Right cardiac atrium (tissue), 5 donors: ENCODE results near the gene MYO5A. TPM values are rescaled to one million over a fixed set of nuclear protein-coding genes. Genes with fewer than 3 reads are reported as not detected.

Experiments used
- ATAC-seq, 2 donors: fragments of 200-7000 bp; cut with Tn5 transposase; one replicate each; pipeline versions ENCODE4 v1.8.0 to v1.9.1; 2020; ENCODE audit warnings: moderate library complexity in 2 of 2, mild to moderate bottlenecking in 1 of 2
- DNase-seq, 3 donors: peaks; one replicate each; pipeline ENCODE4 v3.0.0-alpha.2; 2020
- H3K27ac ChIP-seq: one replicate; pipeline ENCODE4 v1.5.1; 2013; ENCODE audit warnings: mild to moderate bottlenecking, low read length, control low read depth, moderate library complexity
- H3K27me3 ChIP-seq: one replicate; pipeline ENCODE4 v1.6.1; 2013; ENCODE audit not compliant: control insufficient read depth, insufficient read depth
- H3K4me1 ChIP-seq: one replicate; pipeline ENCODE4 v1.6.1; 2013; ENCODE audit warnings: low read length; ENCODE audit not compliant: control insufficient read depth, insufficient read depth
- H3K4me3 ChIP-seq: one replicate; pipeline ENCODE4 v1.5.1; 2013; ENCODE audit warnings: low read length, control low read depth
- H3K9me3 ChIP-seq: one replicate; pipeline ENCODE4 v1.6.1; 2013; ENCODE audit warnings: low read length; ENCODE audit not compliant: control insufficient read depth
- WGBS: extraction: QIAGEN DNeasy Blood & Tissue Kit; methylation state at CpG from one replicate; pipeline ENCODE4 v1.1.7; 2013; 5-methylcytosine and 5-hydroxymethylcytosine counted together
- intact Hi-C, 4 donors: fragments of 100-400 bp; cut with DNase I; formaldehyde crosslinking; loops; one replicate each; pipeline versions ENCODE4 v1.11.0 to v1.14.0; 2022 to 2023
- polyA plus RNA-seq: library from polyadenylated mRNA; stranded (reverse); fragments of 200-250 nt; gene quantifications from one replicate; pipeline ENCODE4 v1.2.3, GENCODE V29; 2013
- total RNA-seq, 4 donors: library from RNA; stranded (reverse); fragmentation: NEBNext Ultra II Directional; extraction: Animal tissue kit (Norgen Biotek cat#: 25700); gene quantifications; one replicate each; pipeline ENCODE4 v1.2.1, GENCODE V29; 2021
- donor health status: healthy with polysubstance abuse.
- donor health status: DM: no; HTN: yes; CAD: no.
- donor health status: DM: no; HTN: no; CAD: no.
- donor health status: DM: no; HTN: yes; CAD: no; lungs with severe emphysema.
- donor health status: DM: yes; HTN: yes; CAD: no.

The MYO5A gene
- total and polyA plus RNA-seq, 5 donors, result 4.1 to 17.7 (median 11.0) TPM

GRCh38 chr15:52537459-52537858 lies 8.8 kb upstream of the MYO5A start:
- WGBS, result 93% methylated on average over 8 of the region's 8 CpGs
- DNase-seq (no peak), ATAC-seq (no peak)
- intact Hi-C loops, result no loop called here
- no peaks in the 10 kb centered on the region for H3K27me3 ChIP-seq
- H3K27ac ChIP-seq, result no peak overlapping the region
- no peaks in the 10 kb centered on the region for H3K9me3 ChIP-seq
- no peaks in the 10 kb centered on the region for H3K4me1 ChIP-seq
- H3K4me3 ChIP-seq, result no peak overlapping the region

GRCh38 chr15:52532427-52532826 lies 3.7 kb upstream of the MYO5A start:
- no peaks in the 10 kb centered on the region for H3K4me1 ChIP-seq
- H3K27ac ChIP-seq, result no peak overlapping the region
- H3K9me3 ChIP-seq, result no peaks in the 10 kb centered on the region
- DNase-seq (no peak), ATAC-seq (no peak)
- intact Hi-C loops, result no loop called here
- WGBS, result 54% methylated on average over 2 of the region's 2 CpGs
- H3K4me3 ChIP-seq, result no peak overlapping the region
- H3K27me3 ChIP-seq, result no peaks in the 10 kb centered on the region

- H3K4me3 ChIP-seq, result peak overlapping the region; percentile 85
- H3K9me3 ChIP-seq, result no peaks in the 10 kb centered on the region
- DNase-seq (no peak), ATAC-seq (no peak)
- no peak overlapping the region for H3K27ac ChIP-seq
- 38% methylated on average over 11 of the region's 11 CpGs for WGBS
- intact Hi-C loops, result no loop called here
- H3K4me1 ChIP-seq, result no peaks in the 10 kb centered on the region
- no peaks in the 10 kb centered on the region for H3K27me3 ChIP-seq
Measured at GRCh38 chr15:52529940-52530339, 1.3 kb upstream of the MYO5A start.

- no peaks in the 10 kb centered on the region for H3K27me3 ChIP-seq
- ATAC-seq (no peak), DNase-seq (no peak)
- H3K27ac ChIP-seq, result peak overlapping the region; percentile 81
- no peaks in the 10 kb centered on the region for H3K4me1 ChIP-seq
- H3K9me3 ChIP-seq, result no peaks in the 10 kb centered on the region
- 2% methylated on average over 28 of the region's 28 CpGs for WGBS
- intact Hi-C loops, result no loop called here
- H3K4me3 ChIP-seq, result peak overlapping the region; percentile 85
Measured at GRCh38 chr15:52529341-52529924, 753 bp upstream of the MYO5A start.

DNA sequence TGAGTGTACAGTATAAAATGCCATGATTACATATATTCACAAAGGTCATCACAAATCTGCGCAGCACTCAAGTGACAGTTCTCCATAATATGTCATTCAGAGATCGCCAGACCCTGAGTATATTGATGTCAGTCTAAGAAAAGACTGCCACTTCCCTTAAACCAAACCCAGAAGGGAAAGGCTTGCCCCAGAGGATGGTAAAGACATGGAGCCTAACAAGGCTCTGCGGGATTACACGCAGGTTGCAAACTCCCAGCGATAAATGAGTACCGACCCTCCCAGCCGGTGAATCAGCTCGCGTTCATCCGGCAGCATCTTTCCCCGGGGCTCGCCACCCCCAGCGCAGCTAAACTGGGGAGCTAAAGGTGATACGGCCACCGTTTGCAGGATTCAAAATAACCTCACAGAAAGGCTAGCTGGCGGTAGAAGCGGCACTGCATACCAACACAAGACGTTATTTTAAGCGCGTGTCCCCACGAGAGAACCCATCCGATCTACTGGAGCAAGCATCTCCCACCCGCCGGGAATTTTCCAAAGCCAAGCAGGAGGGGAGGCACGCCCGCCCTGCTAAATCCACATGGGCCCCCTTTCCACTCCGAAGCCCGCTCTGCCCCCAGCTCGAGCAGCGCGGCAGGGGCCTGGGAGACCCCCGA lies 643 bp downstream of the MYO5A start:
- Histone ChIP-seq H3K4me1 (peaks cover 3% of the 10 kb centered on the region), H3K9me3 (no peaks in the 10 kb centered on the region), H3K4me3 (peak overlapping the region; percentile 85), H3K27ac (peak overlapping the region; percentile 13), H3K27me3 (no peaks in the 10 kb centered on the region)
- intact Hi-C loops, result no loop called here
- DNase-seq (peak in 1 of 3 donors; percentile 56), ATAC-seq (peak; percentile 18 to 46)
- 4% methylated on average over 32 of the region's 32 CpGs for WGBS

GRCh38 chr15:52527196-52527910 lies 1.3 kb downstream of the MYO5A start:
- 85% methylated on average over 7 of the region's 7 CpGs for WGBS
- H3K4me3 ChIP-seq, result peak overlapping the region; percentile 85
- no peak for ATAC-seq
- peaks cover 5% of the 10 kb centered on the region for H3K4me1 ChIP-seq
- no peaks in the 10 kb centered on the region for H3K27me3 ChIP-seq
- intact Hi-C loops, result no loop called here
- no peak overlapping the region for H3K27ac ChIP-seq
- no peaks in the 10 kb centered on the region for H3K9me3 ChIP-seq
- no peak for DNase-seq

- intact Hi-C loops, result no loop called here
- no peaks in the 10 kb centered on the region for H3K27me3 ChIP-seq
- H3K4me1 ChIP-seq, result peaks cover 9% of the 10 kb centered on the region
- no peak overlapping the region for H3K27ac ChIP-seq
- H3K4me3 ChIP-seq, result no peak overlapping the region
- 94% methylated on average over 4 of the region's 4 CpGs for WGBS
- ATAC-seq (no peak), DNase-seq (no peak)
- H3K9me3 ChIP-seq, result no peaks in the 10 kb centered on the region
Measured at GRCh38 chr15:52524223-52525136, 4.2 kb downstream of the MYO5A start.

DNA sequence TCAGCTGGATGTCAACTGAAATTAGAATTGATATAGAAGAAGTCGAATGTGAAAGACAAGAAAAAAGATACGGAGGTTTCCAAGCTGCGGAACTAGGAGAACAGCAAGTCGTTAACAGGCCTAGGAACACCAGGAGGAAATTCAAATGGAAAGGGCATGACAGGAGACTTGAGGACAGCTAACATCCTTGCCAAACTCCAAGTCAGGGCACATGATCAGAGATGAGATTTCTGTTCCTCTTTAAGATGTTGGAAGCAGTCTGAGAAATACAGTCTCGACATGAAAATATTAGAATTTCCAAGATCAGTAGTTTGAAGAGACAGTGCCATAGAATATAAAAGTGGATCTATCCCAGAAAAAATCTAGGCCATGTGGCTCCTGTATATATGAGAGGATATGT lies 5.0 kb downstream of the MYO5A start:
- Histone ChIP-seq H3K27ac (no peak overlapping the region), H3K4me1 (peaks cover 9% of the 10 kb centered on the region), H3K27me3 (no peaks in the 10 kb centered on the region), H3K9me3 (no peaks in the 10 kb centered on the region), H3K4me3 (no peak overlapping the region)
- WGBS, result 44% methylated on average over 5 of the region's 5 CpGs
- intact Hi-C loops, result no loop called here
- no peak for ATAC-seq
- no peak for DNase-seq

- Histone ChIP-seq H3K27ac (no peak overlapping the region), H3K27me3 (no peaks in the 10 kb centered on the region), H3K4me3 (no peak overlapping the region), H3K4me1 (peaks cover 9% of the 10 kb centered on the region), H3K9me3 (no peaks in the 10 kb centered on the region)
- intact Hi-C loops, result no loop called here
- DNase-seq (no peak), ATAC-seq (no peak)
- 71% methylated on average over 3 of the region's 3 CpGs for WGBS
Measured at GRCh38 chr15:52523192-52523591, 5.5 kb downstream of the MYO5A start.

DNA sequence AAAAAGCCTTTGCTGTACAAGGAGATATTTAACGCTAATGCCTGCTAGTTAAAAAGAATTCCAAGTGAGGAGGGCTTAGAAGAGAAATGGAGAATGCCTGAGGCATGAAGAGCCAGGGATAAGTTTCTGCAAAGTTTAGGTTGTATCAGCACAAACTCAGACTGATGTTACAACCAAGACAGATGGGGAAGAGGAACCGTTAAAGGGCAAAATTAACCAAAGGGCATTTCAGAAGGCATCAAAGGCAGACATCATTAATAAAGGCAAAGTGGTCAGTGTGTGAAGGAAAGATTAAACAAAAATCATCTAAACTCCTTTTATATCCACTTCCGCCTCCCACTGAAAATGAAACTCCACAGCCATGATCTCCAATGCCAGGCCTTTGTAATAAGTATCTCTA lies 7.0 kb downstream of the MYO5A start:
- H3K4me3 ChIP-seq, result no peak overlapping the region
- no peak overlapping the region for H3K27ac ChIP-seq
- no peak for ATAC-seq
- intact Hi-C loops, result no loop called here
- no peak for DNase-seq
- H3K27me3 ChIP-seq, result no peaks in the 10 kb centered on the region
- H3K9me3 ChIP-seq, result no peaks in the 10 kb centered on the region
- H3K4me1 ChIP-seq, result peaks cover 9% of the 10 kb centered on the region
- 82% methylated on average over 3 of the region's 3 CpGs for WGBS

DNA sequence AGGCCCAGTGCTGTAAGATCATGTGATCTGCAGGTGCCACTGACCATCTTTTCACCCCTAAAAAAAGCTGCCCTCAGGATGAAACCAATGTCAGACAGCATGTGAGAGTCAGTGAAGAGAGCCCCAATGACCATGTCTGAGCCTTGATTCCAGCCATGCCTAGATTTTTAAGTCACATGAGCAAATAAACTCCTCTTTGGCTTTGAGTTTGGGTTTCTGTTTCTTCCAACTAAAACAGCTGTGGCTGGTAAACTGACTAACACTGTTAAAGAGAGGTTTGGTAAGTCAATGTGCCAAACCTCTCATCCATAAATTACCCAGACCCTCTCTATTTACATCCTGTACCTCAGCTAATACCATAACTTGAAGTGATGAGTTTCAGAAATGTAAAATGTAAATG lies 8.3 kb downstream of the MYO5A start:
- ATAC-seq, result no peak

More for the DNA sequence above, 8.3 kb downstream of the MYO5A start:
- no peaks in the 10 kb centered on the region for H3K9me3 ChIP-seq
- peaks cover 9% of the 10 kb centered on the region for H3K4me1 ChIP-seq
- no peak overlapping the region for H3K27ac ChIP-seq
- intact Hi-C loops, result no loop called here
- no peaks in the 10 kb centered on the region for H3K27me3 ChIP-seq
- no peak for DNase-seq
- H3K4me3 ChIP-seq, result no peak overlapping the region
